IMR-90 (cell line): ENCODE data around the gene ANKDD1B. TPM values are rescaled to one million over a fixed set of nuclear protein-coding genes. Genes with fewer than 3 reads are reported as not detected.

Experiments
- ATAC-seq: fragments of 200-7000 bp; cut with Tn5 transposase; 2 replicates; pipeline ENCODE4 v1.9.1; 2020; ENCODE audit warnings: low read depth, mild to moderate bottlenecking, moderate library complexity
- BruUV-seq: library from RNA; stranded (reverse); fragments of 400-500 nt; replicated peaks from 2 replicates; lab custom pipeline; 2021; lab: Mats Ljungman, UMichigan
- CTCF ChIA-PET: fragments of 300-600 bp; formaldehyde crosslinking; extraction: SDS; loops from one replicate; lab custom pipeline; 2021; ENCODE audit warnings: antibody characterized with exemption; lab: Yijun Ruan, JAX
- POLR2A ChIA-PET: fragments of 300-600 bp; sonication (Branson Sonifier 250); formaldehyde crosslinking; loops from one replicate; lab custom pipeline; 2022; ENCODE audit warnings: antibody characterized with exemption; ENCODE audit not compliant: unreplicated experiment; lab: Charles Lee
- DNase-seq: peaks from one replicate; pipeline ENCODE4 v3.0.0; 2013
- H2AFZ ChIP-seq: replicated peaks from 2 replicates; pipeline ENCODE3; 2013; ENCODE audit warnings: low read length, mild to moderate bottlenecking; ENCODE audit not compliant: poor library complexity
- H2AK5ac ChIP-seq: 2 replicates; pipeline ENCODE4 v1.6.1; 2013; ENCODE audit warnings: low read depth, low read length, inconsistent platforms
- H2AK9ac ChIP-seq: replicated peaks from 2 replicates; pipeline ENCODE3; 2013; ENCODE audit warnings: mild to moderate bottlenecking, low read depth, low read length, moderate library complexity; ENCODE audit not compliant: poor library complexity
- H2BK120ac ChIP-seq: 2 replicates; pipeline ENCODE4 v1.6.1; 2013; ENCODE audit warnings: low read depth, low read length, inconsistent platforms
- H2BK15ac ChIP-seq: 3 replicates; pipeline ENCODE4 v1.6.1; 2013; ENCODE audit warnings: low read depth, low read length, inconsistent platforms
- H2BK20ac ChIP-seq: 2 replicates; pipeline ENCODE4 v1.6.1; 2013; ENCODE audit warnings: low read depth, mild to moderate bottlenecking, inconsistent platforms, low read length, moderate library complexity
- H2BK5ac ChIP-seq: 2 replicates; pipeline ENCODE4 v1.6.1; 2013; ENCODE audit warnings: mild to moderate bottlenecking, low read depth, low read length, inconsistent platforms; ENCODE audit not compliant: poor library complexity, severe bottlenecking
- H3K14ac ChIP-seq: replicated peaks from 2 replicates; pipeline ENCODE4 v1.6.1; 2013; ENCODE audit warnings: low read depth, low read length, inconsistent platforms
- H3K18ac ChIP-seq: 2 replicates; pipeline ENCODE4 v1.6.1; 2013; ENCODE audit warnings: low read depth, low read length, control low read depth
- H3K23ac ChIP-seq: 2 replicates; pipeline ENCODE4 v1.6.1; 2013; ENCODE audit warnings: low read depth, low read length, inconsistent platforms
- H3K27ac ChIP-seq: 2 replicates; pipeline ENCODE4 v1.5.1; 2013; ENCODE audit warnings: mild to moderate bottlenecking, control low read depth, low read length; ENCODE audit not compliant: insufficient read depth
- H3K27me3 ChIP-seq: 2 replicates; pipeline ENCODE4 v1.6.1; 2013; ENCODE audit warnings: low read length; ENCODE audit not compliant: control insufficient read depth, insufficient read depth
- H3K36me3 ChIP-seq: 2 replicates; pipeline ENCODE4 v1.6.1; 2013; ENCODE audit warnings: low read length, mixed read lengths; ENCODE audit not compliant: control insufficient read depth, insufficient read depth
- H3K4ac ChIP-seq: 2 replicates; pipeline ENCODE4 v1.6.1; 2013; ENCODE audit warnings: low read depth, low read length, inconsistent platforms
- H3K4me1 ChIP-seq: 2 replicates; pipeline ENCODE4 v1.6.1; 2013; ENCODE audit warnings: low read length, mixed read lengths; ENCODE audit not compliant: control insufficient read depth, insufficient read depth
- H3K4me2 ChIP-seq: 2 replicates; pipeline ENCODE4 v1.6.1; 2013; ENCODE audit warnings: low read depth, mild to moderate bottlenecking, control low read depth, low read length, moderate library complexity
- H3K4me3 ChIP-seq: 2 replicates; pipeline ENCODE4 v1.5.1; 2013; ENCODE audit warnings: low read depth, mild to moderate bottlenecking, control low read depth, low read length, moderate library complexity; ENCODE audit not compliant: insufficient read depth
- H3K56ac ChIP-seq: 2 replicates; pipeline ENCODE4 v1.6.1; 2013; ENCODE audit warnings: low read length, inconsistent platforms; ENCODE audit not compliant: insufficient read depth; ENCODE audit errors: extremely low read depth
- H3K79me1 ChIP-seq, 2 experiments: 2 replicates each; pipeline ENCODE4 v1.6.1; 2013; ENCODE audit warnings: low read length in 2 of 2, inconsistent platforms in 1 of 2, low read depth in 1 of 2
- H3K9ac ChIP-seq: 2 replicates; pipeline ENCODE4 v1.6.1; 2013; ENCODE audit warnings: low read depth, low read length, control low read depth
- H3K9me1 ChIP-seq: 2 replicates; pipeline ENCODE4 v1.6.1; 2013; ENCODE audit warnings: low read length, inconsistent platforms; ENCODE audit not compliant: insufficient read depth
- H3K9me3 ChIP-seq: 2 replicates; pipeline ENCODE4 v1.6.1; 2013; ENCODE audit warnings: low read length; ENCODE audit not compliant: control insufficient read depth, insufficient read depth
- H4K20me1 ChIP-seq: 2 replicates; pipeline ENCODE4 v1.6.1; 2013; ENCODE audit warnings: low read length, inconsistent platforms; ENCODE audit not compliant: insufficient read depth
- H4K5ac ChIP-seq: 2 replicates; pipeline ENCODE4 v1.6.1; 2013; ENCODE audit warnings: mild to moderate bottlenecking, low read depth, low read length, control low read depth
- H4K8ac ChIP-seq, 2 experiments: 2 replicates each; pipeline ENCODE4 v1.6.1; 2013; ENCODE audit warnings: low read depth in 2 of 2, low read length in 2 of 2, control low read depth in 1 of 2, inconsistent platforms in 1 of 2
- H4K91ac ChIP-seq: 2 replicates; pipeline ENCODE4 v1.6.1; 2013; ENCODE audit warnings: low read depth, low read length, inconsistent platforms; ENCODE audit not compliant: insufficient read depth
- BHLHE40 ChIP-seq: fragments of 150-350 bp; IDR thresholded peaks from 2 replicates; pipeline ENCODE4 v1.6.1; 2016; ENCODE audit warnings: mild to moderate bottlenecking, low read depth, low read length
- RFX5 ChIP-seq: IDR thresholded peaks from 2 replicates; pipeline ENCODE4 v1.8.0; 2012; ENCODE audit warnings: low read depth, mild to moderate bottlenecking, low read length, moderate library complexity
- WGBS, 2 experiments: methylation state at CpG; one replicate each; pipeline versions ENCODE4 v1.1.5 to v1.1.7; 2013; ENCODE audit warnings: missing lambda C conversion rate in 2 of 2; ENCODE audit not compliant: insufficient read length in 1 of 2; ENCODE audit errors: extremely low coverage in 2 of 2; 5-methylcytosine and 5-hydroxymethylcytosine counted together
- dilution Hi-C: fragments of 300-500 bp; cut with HindIII; formaldehyde crosslinking; loops from one replicate; pipeline ENCODE4 v1.14.3; 2018; ENCODE audit warnings: low sequenced_read_pairs; ENCODE audit not compliant: unreplicated experiment
- in situ Hi-C: fragments of 300-500 bp; cut with MboI; formaldehyde crosslinking; loops from 3 replicates; pipeline ENCODE4 v1.14.3; 2019; ENCODE audit warnings: low sequenced_read_pairs, inconsistent platforms, mixed read lengths
- intact Hi-C: fragments of 100-400 bp; cut with micrococcal nuclease; formaldehyde crosslinking; loops from 2 replicates; pipeline ENCODE4 v1.10.0; 2022
- polyA plus RNA-seq, 3 experiments: library from polyadenylated mRNA; depleted of rRNA; stranded (reverse); fragments of >200 nt; gene quantifications; 2 replicates each; pipeline ENCODE4 v1.2.3, GENCODE V29; 2012; ENCODE audit warnings: low replicate concordance in 1 of 3
- total RNA-seq: library from RNA; depleted of rRNA; stranded (reverse); fragments of >200 nt; gene quantifications from 2 replicates; pipeline ENCODE4 v1.2.3, GENCODE V29; 2012

Gene ANKDD1B
- total and polyA plus RNA-seq, 2 of the 4 experiments (the other 2 are of a cell fraction) = 0.24 TPM; not detected in 1

- Histone ChIP-seq H3K14ac (no peak overlapping the region), H2BK5ac (no peak overlapping the region)
- in situ Hi-C loops = no loop called here
Measured at GRCh38 chr5:75672616-75673015, 61.4 kb downstream of the ANKDD1B start.

More at GRCh38 chr5:75672616-75673015, 61.4 kb downstream of the ANKDD1B start:
- Histone ChIP-seq H2BK15ac (no peak overlapping the region), H2AK9ac (no peak overlapping the region), H3K4ac (no peak overlapping the region), H3K9ac (no peak overlapping the region), H2AFZ (no peak overlapping the region), H3K27me3 (no peaks in the 10 kb centered on the region), H3K9me3 (no peaks in the 10 kb centered on the region), H2BK120ac (no peak overlapping the region), H4K91ac (no peak overlapping the region), H3K4me2 (no peak overlapping the region), H3K23ac (no peak overlapping the region), H4K8ac (no peak overlapping the region), H3K56ac (no peak overlapping the region), H3K18ac (no peak overlapping the region), H3K27ac (no peak overlapping the region), H2AK5ac (no peak overlapping the region), H3K4me3 (no peak overlapping the region), H3K9me1 (no peaks in the 10 kb centered on the region), H4K20me1 (no peaks in the 10 kb centered on the region), H3K36me3 (peaks cover 1% of the 10 kb centered on the region; the same call in 1 of the 2 replicates), H2BK20ac (no peak overlapping the region), H3K4me1 (no peaks in the 10 kb centered on the region), H4K5ac (no peak overlapping the region), H3K79me1 (no peaks in the 10 kb centered on the region)
- TF ChIP-seq RFX5 = no peak
- TF ChIP-seq BHLHE40 = 0 out of 2 replicates have a peak, but pooled peaks have one; percentile 30
- BruUV-seq = no TSS peak
- CTCF ChIA-PET = interaction anchor here (1.0 kb wide), 1 partner anchor 15 kb away, joined by 3 read pairs; no protein-coding TSS in a partner anchor
- POLR2A ChIA-PET = no interaction called here
- peak; percentile 47 for DNase-seq
- no CpG with 5 or more reads among the region's 3 CpGs for WGBS, 2 experiments
- peak; percentile 34; the same call in 1 of the 2 replicates for ATAC-seq
- dilution Hi-C loops = no loop called here
- intact Hi-C loops = loop anchor here (5.0 kb wide), 1 partner anchor 250 kb away; no protein-coding TSS in a partner anchor
